Coronary artery (tissue), 2 donors: ENCODE results near the gene RAB8A.
"Not testable (repeated sequence)": the region's sequence is repeated elsewhere in the genome, so short reads cannot be mapped to it uniquely, and the experiment has no call there.

Source experiments
- DNase-seq: peaks from one replicate; pipeline ENCODE4 v3.0.0-alpha.2; 2017; ENCODE audit warnings: low spot score
- H3K27ac ChIP-seq, 2 donors: fragments of 200-600 bp; sonication (generic); one replicate each; pipeline ENCODE4 v1.5.1; 2016 to 2019
- H3K4me3 ChIP-seq: fragments of 200-600 bp; sonication (generic); 2 replicates; pipeline ENCODE4 v1.5.1; 2016; ENCODE audit warnings: mild to moderate bottlenecking, moderate library complexity
- TF ChIP-seq, protein P1 (sequence below): fragments of 200-600 bp; sonication (generic); IDR thresholded peaks from one replicate; pipeline ENCODE4 v1.5.1; 2019; ENCODE audit warnings: antibody characterized with exemption

RAB8A gene

DNA sequence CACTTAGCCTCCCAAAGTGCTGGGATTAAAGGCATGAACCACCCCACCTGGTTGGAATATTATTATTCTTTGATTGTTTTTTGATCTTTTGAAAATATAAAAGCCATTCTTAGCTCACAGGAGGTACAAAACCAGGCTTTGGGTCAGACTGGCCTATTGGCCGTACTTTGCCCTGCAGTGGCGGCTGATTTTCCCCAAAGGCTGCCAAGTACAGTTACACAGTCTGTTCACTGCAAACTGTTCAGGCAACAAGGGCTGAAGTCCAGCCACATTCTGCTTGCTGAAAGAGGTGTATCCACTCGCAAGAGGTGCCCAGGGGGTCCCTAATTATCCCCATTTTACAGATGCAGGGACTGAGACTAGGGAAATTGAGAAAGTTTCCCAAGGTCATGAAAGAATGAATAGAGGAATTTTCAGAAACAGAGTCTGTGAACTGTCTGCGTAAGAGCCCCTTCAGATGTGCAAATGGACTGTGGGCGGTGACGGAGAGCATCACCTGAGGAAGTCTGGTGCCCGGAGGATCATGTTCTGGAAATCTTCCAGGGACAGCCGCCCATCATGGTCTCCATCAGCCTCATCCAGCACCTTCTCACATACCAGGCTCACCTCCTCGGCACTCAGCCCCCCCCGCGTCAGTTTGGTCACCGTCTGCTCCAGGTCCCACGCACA lies 52.7 kb downstream of the RAB8A start:
- Histone ChIP-seq H3K4me3 (no peak overlapping the region), H3K27ac (no peak overlapping the region)
- no peak for DNase-seq
- TF ChIP-seq, protein P1, sequence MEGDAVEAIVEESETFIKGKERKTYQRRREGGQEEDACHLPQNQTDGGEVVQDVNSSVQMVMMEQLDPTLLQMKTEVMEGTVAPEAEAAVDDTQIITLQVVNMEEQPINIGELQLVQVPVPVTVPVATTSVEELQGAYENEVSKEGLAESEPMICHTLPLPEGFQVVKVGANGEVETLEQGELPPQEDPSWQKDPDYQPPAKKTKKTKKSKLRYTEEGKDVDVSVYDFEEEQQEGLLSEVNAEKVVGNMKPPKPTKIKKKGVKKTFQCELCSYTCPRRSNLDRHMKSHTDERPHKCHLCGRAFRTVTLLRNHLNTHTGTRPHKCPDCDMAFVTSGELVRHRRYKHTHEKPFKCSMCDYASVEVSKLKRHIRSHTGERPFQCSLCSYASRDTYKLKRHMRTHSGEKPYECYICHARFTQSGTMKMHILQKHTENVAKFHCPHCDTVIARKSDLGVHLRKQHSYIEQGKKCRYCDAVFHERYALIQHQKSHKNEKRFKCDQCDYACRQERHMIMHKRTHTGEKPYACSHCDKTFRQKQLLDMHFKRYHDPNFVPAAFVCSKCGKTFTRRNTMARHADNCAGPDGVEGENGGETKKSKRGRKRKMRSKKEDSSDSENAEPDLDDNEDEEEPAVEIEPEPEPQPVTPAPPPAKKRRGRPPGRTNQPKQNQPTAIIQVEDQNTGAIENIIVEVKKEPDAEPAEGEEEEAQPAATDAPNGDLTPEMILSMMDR: no peak

DNA sequence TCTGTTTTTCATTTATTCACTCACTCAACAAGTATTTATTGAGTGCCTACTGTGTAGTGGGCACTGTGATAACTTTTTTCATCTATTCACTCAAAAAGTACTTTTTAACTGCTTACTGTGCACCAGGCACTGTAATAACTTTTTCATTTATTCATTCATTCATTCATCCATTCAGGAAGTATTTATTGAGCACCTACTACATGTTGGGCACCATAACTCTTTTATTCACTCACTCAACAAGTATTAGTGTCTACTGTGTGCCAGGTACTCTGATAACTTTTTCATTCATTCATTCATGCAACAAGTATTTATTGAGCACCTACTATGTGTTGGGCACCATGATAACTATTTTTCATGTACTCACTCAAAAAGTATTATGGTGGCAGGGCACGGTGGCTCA lies 54.7 kb downstream of the RAB8A start:
- Histone ChIP-seq H3K27ac (no peak overlapping the region), H3K4me3 (no peak overlapping the region)
- DNase-seq: no peak
- TF ChIP-seq, protein P1: no peak

DNA sequence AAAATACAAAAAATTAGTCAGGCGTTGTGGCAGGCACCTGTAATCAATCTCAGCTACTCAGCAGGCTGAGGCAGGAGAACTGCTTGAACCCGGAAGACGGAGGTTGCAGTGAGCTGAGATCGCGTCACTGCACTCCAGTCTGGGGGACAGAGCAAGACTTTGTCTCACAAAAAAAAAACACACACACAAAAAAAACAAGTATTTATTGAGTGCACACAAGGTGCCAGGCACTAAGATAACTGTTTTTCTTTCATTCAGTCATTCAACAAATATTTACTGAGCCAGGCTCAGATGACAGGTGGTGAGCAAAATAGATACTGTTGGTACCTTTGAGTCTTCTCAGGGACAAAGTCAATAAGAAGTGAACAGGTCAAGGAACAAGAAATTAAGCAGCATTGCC lies 55.4 kb downstream of the RAB8A start:
- TF ChIP-seq, protein P1: no peak
- Histone ChIP-seq H3K4me3 (no peak overlapping the region), H3K27ac (no peak overlapping the region)
- DNase-seq: no peak

DNA sequence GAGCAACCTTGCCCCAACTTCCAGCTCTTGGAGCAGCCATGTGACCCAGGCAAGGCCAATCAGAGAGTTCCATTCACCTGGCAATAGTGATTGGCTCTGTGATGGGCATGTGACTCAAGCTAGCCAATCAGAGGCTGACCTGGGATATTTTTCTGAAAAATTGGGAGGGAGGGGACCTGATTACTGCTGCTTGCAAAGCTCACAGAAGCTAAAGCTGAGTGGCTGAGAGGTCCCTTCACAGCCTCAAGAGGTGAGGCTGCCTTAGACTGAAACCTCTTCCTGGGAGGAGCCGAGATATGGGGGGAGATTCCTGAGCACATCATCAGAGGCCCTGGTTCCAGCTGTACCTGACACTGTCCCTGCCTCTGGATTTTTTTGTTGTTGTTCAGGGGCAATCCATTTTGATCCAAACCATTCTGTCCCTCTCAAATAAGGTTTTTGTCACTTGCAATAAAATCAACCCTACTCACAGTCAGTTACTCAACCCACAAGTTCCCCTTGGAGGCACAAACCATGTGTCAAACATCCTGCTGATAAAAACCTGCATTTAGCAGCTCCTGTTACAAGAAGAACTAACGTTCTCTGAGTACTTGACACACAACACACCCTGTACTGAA lies 56.9 kb downstream of the RAB8A start:
- H3K27ac ChIP-seq: no peak overlapping the region
- DNase-seq: no peak
- TF ChIP-seq, protein P1: no peak
- H3K4me3 ChIP-seq: no peak overlapping the region

DNA sequence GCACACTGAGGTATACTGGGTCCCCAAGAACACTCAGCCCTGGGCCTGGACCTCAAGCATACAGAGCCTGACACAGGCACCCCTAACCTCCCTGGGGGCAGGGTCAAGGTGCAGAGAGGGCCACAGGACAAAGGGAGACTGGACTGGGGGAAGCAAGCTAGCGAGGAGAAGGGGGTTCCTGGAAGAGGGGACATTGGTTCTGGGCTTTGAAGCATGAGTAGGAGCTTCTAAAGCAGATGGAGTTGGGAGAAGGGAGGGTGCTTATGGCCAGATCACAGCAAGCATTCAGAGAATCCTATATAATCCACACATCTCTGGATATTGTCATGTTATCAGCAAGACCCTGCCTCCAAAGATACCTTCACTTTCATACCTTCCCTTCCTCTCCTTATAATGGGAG lies 58.4 kb downstream of the RAB8A start:
- TF ChIP-seq, protein P1: no peak
- H3K27ac ChIP-seq: no peak overlapping the region
- no peak overlapping the region for H3K4me3 ChIP-seq
- no peak for DNase-seq

DNA sequence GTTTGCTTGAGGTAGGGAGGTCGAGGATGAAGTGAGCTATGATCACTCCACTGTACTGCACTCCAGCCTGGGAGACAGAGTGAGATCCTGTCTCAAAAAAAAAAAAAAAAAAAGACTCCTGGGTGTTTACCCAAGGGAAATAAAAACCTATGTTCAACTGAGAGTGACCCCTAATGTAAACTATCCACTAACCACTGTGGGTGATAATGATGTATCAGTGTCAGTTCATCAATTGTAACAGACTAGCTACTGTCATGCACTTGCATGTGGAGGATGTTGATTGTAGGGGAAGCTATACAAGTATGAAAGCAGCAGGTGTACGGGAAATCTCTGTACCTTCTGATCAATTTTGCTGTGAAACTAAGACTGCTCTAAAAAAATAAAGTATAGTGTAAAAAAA lies 64.3 kb downstream of the RAB8A start:
- TF ChIP-seq, protein P1: no peak
- H3K27ac ChIP-seq: no peak overlapping the region
- no peak overlapping the region for H3K4me3 ChIP-seq
- no peak for DNase-seq

DNA sequence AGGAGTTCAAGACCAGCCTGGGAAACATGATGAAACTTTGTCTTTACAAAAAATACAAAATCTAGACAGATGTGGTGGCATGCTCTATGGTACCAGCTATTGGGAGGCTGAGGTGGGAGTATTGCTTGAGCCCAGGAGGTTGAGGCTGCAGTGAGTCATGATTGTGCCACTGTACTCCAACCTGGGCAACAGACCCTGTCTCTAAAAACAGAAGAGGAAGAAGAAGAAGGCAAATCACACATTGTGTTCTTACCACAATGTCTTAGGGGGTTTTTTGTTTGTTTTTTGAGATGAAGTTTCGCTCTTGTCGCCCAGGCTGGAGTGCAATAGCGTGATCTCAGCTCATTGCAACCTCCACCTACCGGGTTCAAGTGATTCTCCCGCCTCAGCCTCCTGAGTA lies 67.2 kb downstream of the RAB8A start:
- H3K27ac ChIP-seq, DNase-seq, H3K4me3 ChIP-seq: not testable (repeated sequence)
